NOMO-1 treated with dmso at 0.1 percent for 144 hours (cell line): Measurements from ENCODE around the gene SLC39A5.

Experiments used
- DNase-seq: peaks from one replicate; lab custom pipeline; 2025; ENCODE audit not compliant: unreplicated experiment; lab: John Stamatoyannopoulos, UW

The SLC39A5 gene

DNA sequence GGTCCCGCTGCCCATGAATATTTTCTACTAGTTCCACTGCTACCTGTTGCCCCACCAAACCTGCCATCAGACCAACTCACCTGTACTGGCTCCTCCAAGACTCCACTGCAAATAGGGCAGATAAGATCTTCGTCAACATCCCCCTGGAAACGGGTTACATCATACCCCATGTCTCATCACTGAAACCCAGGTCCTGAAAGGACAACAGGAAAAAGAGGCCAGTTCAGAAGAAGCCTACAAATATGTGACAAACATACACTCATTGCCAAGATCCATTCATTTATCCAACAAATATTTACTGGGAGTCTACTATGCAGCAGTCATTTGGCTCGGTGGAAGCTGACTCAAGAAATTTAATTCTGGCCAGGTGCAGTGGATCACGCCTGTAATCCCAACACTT lies 16.0 kb upstream of the SLC39A5 start:
- no peak for DNase-seq

DNA sequence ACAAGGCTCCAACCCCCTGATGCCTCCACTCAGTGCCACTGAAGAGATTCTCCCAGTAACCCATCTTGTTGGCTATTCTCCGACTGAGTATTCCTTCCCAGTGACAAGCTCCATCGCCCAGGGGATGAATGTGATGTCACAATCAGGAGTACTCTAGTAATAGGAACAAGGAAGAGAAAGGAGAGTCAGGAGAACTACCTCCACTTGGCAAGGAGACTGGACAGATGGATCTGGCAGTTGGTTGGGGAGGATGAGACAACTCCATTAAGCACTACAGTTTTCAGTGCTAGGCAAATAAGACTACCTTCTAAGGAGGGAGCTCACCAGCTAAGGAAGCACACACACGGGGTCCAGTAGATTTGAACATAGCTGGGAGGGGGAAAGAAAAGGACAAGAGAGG lies 13.4 kb upstream of the SLC39A5 start:
- DNase-seq = no peak

GRCh38 chr12:56219840-56220239 lies 10.0 kb upstream of the SLC39A5 start:
- no peak for DNase-seq

- DNase-seq = peak; percentile 85
Measured at GRCh38 chr12:56220611-56221231, 9.1 kb upstream of the SLC39A5 start.

GRCh38 chr12:56221232-56221756 lies 8.6 kb upstream of the SLC39A5 start:
- no peak for DNase-seq

DNA sequence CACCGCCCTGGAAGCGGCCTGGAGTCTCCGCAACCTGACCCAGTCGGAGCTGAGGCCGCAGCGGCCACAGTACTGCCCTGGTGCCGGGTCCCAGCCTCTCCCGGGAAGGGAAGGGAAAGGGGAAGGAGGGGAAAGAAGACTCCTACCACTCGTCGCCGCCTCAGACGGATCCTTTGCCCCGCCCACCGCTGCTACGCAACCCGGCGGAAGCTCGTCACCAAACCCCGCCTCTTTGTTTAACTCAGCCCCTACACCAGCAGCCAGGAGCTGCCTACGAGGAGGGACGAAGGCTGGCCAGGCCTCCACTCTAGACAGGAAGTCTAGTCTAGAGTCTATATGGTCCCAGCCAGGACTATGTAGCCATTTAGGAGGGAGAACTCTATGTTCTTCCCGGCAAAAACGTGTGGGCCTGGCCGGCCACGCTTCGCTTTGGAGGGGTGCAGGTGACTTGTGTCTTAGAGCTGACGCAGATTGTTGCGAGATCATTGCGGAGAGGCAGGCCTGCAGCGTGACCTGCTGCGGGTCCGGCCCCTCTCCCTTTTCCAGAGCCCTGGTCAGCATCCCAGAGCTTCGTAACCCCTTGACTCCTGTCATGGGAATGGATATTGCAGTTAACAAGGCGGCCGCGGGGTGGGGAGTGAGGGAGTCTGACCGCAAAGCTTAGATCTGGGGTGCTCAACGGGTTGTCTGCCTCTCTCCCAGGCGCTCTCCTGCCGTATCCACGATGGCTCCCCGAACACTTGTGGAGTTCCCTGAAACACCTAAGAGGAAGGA lies 7.9 kb upstream of the SLC39A5 start, which contains the start of gene RNF41:
TSS of gene RNF41 (minus strand) at position 166 of the 774 bp plus-strand sequence. CDS start 7,875 bp downstream, outside the sequence.
- peak; percentile 95 for DNase-seq

DNA sequence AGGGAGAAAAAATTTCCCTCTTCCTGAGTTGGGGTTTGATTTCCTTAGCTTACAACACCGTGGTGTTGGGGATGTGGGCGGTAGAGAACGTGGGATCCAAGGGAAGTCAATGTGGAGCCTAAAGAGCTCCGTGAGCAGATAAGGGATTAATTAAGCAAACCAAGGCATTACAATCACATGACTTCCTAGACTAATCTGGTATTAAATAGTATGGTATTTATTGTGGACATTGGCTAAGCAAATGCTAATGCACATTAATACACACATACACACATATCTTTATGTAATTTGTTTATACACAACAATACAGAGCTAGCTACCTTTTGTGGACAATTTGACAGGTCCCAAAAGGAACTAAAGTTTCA lies 7.3 kb upstream of the SLC39A5 start:
- DNase-seq = no peak

- no peak for DNase-seq
Measured at GRCh38 chr12:56223571-56224101, 6.2 kb upstream of the SLC39A5 start.

- DNase-seq = peak; percentile 95
Measured at GRCh38 chr12:56224102-56224701, 5.6 kb upstream of the SLC39A5 start, which contains the start of gene NABP2. NABP2 (plus strand) TSS chr12:56224342; CDS start chr12:56224857, 515 bp downstream.

DNA sequence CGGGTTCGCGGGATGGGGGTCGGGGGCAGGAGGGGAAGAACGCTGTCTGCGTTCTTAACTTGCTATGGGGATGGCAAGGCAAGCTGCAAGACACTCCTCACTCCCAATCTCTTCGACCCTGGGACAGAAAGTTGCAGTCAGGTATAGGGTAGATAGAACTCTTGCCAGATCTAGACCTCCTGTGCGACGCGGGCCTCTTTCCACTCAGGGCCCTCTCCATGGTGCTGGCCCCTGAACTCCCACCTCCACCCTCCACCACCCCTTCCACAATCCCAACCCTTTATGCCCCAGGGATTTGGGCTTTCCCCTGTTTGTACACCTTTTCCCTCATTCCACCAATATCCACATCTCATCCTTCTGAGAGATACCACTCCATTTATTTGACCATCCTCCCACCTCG lies 4.9 kb upstream of the SLC39A5 start:
- no peak for DNase-seq

- DNase-seq = no peak
Measured at GRCh38 chr12:56229082-56229481, 769 bp upstream of the SLC39A5 start.

GRCh38 chr12:56230432-56231183 lies 757 bp downstream of the SLC39A5 start:
- no peak for DNase-seq

DNA sequence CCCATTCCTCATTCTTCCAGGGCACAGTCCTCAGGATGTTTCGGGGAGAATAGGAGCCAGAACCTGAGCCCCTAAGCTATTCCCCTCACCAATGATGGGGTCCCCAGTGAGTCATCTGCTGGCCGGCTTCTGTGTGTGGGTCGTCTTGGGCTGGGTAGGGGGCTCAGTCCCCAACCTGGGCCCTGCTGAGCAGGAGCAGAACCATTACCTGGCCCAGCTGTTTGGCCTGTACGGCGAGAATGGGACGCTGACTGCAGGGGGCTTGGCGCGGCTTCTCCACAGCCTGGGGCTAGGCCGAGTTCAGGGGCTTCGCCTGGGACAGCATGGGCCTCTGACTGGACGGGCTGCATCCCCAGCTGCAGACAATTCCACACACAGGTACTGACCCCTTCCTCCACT lies 1.3 kb downstream of the SLC39A5 start:
- no peak for DNase-seq

GRCh38 chr12:56234746-56235436 lies 5.0 kb downstream of the SLC39A5 start:
- no peak for DNase-seq

DNA sequence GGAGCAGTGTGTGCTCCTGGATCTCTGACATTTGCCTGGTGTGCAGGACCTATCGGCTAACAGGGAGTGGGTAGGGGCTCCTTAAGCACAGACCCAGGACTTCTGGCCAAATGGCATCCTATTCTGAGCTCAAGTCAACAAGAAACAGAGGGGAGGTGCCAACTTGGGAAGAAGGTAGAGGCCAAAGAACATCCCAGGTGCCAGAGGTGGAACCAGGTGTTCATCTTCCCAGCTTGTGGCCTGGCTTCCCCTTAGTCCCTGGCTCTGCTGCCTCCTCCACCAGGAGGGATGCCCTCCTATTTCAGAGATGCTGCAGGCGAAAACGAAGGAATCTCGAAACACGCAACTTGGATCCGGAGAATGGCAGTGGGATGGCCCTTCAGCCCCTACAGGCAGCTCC lies 6.2 kb downstream of the SLC39A5 start:
- DNase-seq = no peak

GRCh38 chr12:56236985-56237384 lies 7.1 kb downstream of the SLC39A5 start:
- DNase-seq = no peak

GRCh38 chr12:56237552-56237951 lies 7.7 kb downstream of the SLC39A5 start:
- DNase-seq = no peak

DNA sequence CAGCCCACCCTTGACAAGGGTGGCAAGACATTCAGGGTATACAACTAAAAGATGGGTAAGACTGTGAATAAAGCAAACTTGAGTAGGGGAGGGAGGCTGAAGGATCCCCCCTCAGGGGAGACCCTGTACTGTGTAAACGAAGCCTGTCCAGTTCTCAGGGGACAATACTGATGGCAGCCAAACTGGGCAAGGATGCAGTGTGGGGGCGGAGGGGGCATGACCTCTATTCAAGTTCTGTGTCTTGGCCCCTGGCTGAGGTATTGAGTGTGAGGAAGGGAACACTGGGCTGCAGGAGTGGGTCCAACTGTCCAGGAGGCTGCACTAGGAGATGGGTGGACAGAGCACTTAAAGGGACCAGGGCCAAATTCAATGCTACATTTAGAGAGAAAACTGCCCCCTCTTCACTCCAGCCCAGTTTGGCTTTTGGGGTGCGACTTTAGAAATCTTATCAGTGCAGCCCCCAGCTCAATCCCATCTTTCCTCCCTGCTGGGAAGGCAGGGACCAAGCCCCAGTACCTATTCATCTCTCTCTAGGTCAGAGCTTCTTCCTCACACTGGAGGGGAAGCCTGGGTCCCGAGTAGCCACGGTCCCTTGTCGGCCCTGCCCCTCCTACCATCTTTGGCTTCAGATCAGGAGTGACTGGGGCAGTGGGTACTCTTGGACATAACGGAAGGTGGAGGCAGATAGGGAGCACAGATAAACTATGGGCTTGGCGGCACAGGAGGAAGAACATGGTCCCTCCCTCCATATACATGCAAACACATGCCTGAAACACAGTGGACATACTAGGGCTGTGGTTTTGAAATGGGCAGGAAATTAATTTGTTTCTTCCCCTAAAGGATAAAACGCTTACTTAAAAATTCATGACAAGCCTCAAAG lies 11.8 kb downstream of the SLC39A5 start:
- DNase-seq = no peak

DNA sequence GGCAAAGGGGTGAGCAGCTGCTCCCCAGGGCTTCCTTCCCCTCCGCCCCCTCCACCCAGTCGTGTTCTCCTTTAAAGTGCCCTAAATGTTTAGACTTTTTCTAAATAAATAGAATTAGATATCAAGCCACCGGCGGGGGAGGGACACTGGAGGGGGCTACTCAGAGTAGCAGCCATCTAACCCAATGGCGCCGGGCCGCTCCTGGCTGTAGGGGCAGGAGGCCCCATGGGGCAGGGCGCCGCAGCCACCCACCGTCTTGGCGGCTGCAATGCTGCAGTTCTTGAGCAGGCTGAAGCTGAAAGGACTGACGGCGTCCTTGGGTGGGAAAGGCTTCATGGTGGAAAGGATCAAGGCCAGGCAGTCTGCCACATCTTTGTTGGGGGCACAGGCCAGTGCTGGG lies 13.1 kb downstream of the SLC39A5 start:
- no peak for DNase-seq
